ENCODE measurements around the gene FILIP1L.

FILIP1L gene

DNA sequence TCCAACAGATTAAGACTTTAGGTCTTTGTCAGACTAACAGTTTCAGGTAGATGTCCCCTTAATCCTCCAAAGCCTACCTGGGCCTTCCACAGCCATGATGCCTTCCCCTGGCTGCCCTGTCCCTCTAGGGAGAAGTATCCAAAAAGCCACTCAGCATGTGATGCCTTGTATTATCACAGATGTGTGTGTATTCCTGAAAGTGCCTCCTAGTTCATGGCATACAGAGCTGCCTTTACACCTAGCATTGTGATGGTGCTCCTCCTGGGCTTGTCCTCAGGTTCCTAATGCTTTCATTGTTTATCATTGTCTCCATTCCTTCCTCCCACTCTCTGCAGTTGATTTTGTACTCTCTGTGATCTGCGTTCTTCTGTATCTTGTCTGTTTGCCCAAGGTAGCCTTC lies 253.1 kb downstream of the FILIP1L start:
- H3K4me3 ChIP-seq (ENCODE audit: low read depth, low read length) = no peak overlapping the region
- TF ChIP-seq CTCF (IDR thresholded peaks at IDR 0.05; ENCODE audit: borderline replicate concordance, insufficient read depth, low read depth, low read length) = no peak

DNA sequence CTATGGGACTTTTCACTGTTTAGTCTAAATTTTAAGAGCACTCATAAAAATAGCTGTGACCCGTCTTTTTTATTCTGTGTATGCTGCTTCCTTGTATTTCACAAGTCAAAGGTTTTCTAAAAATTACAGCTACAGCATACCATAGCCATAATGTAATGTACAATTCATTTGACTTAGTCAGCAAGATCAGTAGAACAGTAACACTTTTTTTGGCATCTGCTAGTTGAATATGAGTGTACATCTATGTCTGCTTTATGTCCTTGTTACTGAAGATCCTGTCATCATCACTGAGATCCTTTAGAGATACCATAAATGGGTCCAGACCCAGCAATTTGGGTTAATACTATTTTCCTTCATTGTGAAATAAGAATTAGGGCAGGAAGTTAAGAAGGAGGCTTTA lies 254.5 kb downstream of the FILIP1L start:
- no peak overlapping the region for H3K4me3 ChIP-seq (ENCODE audit: low read depth, low read length)
- no peak for TF ChIP-seq CTCF (IDR thresholded peaks at IDR 0.05; ENCODE audit: borderline replicate concordance, insufficient read depth, low read depth, low read length)

GRCh38 chr3:99858469-99858868 lies 255.8 kb downstream of the FILIP1L start:
- no peak overlapping the region for H3K4me3 ChIP-seq (ENCODE audit: low read depth, low read length)
- TF ChIP-seq CTCF (IDR thresholded peaks at IDR 0.05; ENCODE audit: borderline replicate concordance, insufficient read depth, low read depth, low read length) = no peak

DNA sequence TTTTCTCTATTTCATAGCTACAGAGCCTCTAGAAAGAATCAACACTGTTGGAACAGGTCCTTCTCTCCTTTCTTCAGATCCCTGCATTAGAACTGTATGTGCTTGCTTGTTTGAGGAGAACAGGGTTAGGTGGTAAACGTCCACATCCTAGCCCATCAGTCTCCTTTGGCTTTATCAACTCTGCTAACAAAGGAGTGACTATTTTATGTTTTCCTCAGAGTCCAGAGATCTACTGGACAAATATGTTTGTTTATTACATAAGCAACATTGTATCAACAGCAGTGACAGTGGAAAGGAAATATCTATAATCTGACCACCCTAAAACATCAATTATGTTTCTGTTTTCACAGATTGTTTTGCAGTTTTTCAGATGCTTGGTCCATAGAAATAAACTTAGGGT lies 257.0 kb downstream of the FILIP1L start:
- no peak for TF ChIP-seq CTCF (IDR thresholded peaks at IDR 0.05; ENCODE audit: borderline replicate concordance, insufficient read depth, low read depth, low read length)

DNA sequence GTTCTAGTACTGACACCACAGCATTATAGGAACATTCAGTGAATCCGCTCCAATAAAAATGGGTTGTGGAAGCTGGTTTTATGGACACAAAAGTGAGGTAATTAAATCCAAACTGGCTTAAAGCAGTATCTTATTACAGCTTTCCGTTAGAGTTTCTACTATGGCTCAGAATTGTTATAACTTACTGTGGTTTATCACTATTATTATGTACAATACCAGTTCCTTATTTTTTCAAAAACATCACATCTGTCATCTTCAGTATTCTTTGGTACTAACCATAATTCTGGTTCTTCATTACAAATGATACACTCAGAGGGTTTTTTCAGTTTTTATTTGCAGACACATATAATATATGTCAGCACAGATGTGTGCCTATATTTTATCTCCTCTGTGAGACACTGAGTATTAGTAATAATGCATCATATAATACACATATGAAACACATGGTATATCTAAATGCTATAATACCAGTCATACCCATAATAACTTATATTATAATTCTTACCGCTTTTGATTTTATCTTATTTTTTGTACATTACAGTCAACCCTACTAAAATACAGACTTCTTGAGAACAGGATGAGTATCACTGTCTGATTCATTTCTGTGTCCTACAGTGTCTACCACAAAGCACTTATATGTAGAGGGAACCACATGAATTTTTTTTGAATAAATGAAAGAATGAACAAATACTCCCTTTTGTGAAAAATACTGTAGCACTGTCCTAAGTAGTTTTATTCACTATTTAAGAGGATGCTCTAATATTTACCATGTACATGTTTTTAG lies 257.7 kb downstream of the FILIP1L start:
- H3K4me3 ChIP-seq (ENCODE audit: low read depth, low read length) = no peak overlapping the region
- no peak for TF ChIP-seq CTCF (IDR thresholded peaks at IDR 0.05; ENCODE audit: borderline replicate concordance, insufficient read depth, low read depth, low read length)

More for the DNA sequence above, 257.0 kb downstream of the FILIP1L start:
- no peak overlapping the region for H3K4me3 ChIP-seq (ENCODE audit: low read depth, low read length)

GRCh38 chr3:99855900-99856299 lies 258.4 kb downstream of the FILIP1L start:
- no peak for TF ChIP-seq CTCF (IDR thresholded peaks at IDR 0.05; ENCODE audit: borderline replicate concordance, insufficient read depth, low read depth, low read length)
- no peak overlapping the region for H3K4me3 ChIP-seq (ENCODE audit: low read depth, low read length)

GRCh38 chr3:99854756-99855298 lies 259.5 kb downstream of the FILIP1L start:
- no peak for TF ChIP-seq CTCF (IDR thresholded peaks at IDR 0.05; ENCODE audit: borderline replicate concordance, insufficient read depth, low read depth, low read length)
- H3K4me3 ChIP-seq (ENCODE audit: low read depth, low read length) = no peak overlapping the region

Data from GM12875 (cell line).